K562 (cell line): ENCODE measurements around the gene MPL. TPM values are rescaled to one million over a fixed set of nuclear protein-coding genes. Genes with fewer than 3 reads are reported as not detected.
A peak's percentile ranks its signal among the peaks of the same experiment; 100 is the strongest.

Experiments used
- C11orf30 ChIP-seq: fragments of 450-650 bp; IDR thresholded peaks from 2 replicates; pipeline ENCODE4 v1.6.1; 2016; ENCODE audit warnings: low read depth, mild to moderate bottlenecking
- CEBPG ChIP-seq, 3 experiments: fragments of 200-800 bp in 1 of 3; sonication (Bioruptor generic) in 1 of 3; sonication (generic) in 1 of 3; formaldehyde crosslinking in 1 of 3; IDR thresholded peaks in 2 of 3; conservative IDR thresholded peaks in 1 of 3; 2 replicates each; pipeline versions ENCODE4 v1.6.1 to v1.8.0; 2016 to 2022; ENCODE audit warnings: missing compliant biosample characterization in 2 of 3, missing genetic modification characterization in 2 of 3, mild to moderate bottlenecking in 1 of 3, missing genetic modification reagents in 1 of 3
- CXXC5 ChIP-seq: fragments of 250-450 bp; sonication (Bioruptor Pico); IDR thresholded peaks from 2 replicates; pipeline ENCODE4 v1.8.0; 2022; ENCODE audit warnings: inconsistent platforms, mild to moderate bottlenecking, moderate library complexity
- HDAC8 ChIP-seq: fragments of 450-650 bp; IDR thresholded peaks from 2 replicates; pipeline ENCODE4 v1.6.1; 2016; ENCODE audit warnings: mild to moderate bottlenecking, missing genetic modification characterization, moderate library complexity, missing compliant biosample characterization
- KLF16 ChIP-seq: IDR thresholded peaks from 2 replicates; pipeline ENCODE4 v1.6.1; 2016; ENCODE audit warnings: antibody characterized with exemption
- RNF2 ChIP-seq: sonication (generic); IDR thresholded peaks from 2 replicates; pipeline ENCODE4 v1.6.1; 2016
- TEAD1 ChIP-seq, 2 experiments: fragments of 450-650 bp in 1 of 2; sonication (generic) in 1 of 2; formaldehyde crosslinking; IDR thresholded peaks; 2 replicates each; pipeline versions ENCODE4 v1.4.0 to v1.8.0; 2020 to 2022; ENCODE audit warnings: mild to moderate bottlenecking in 2 of 2, missing genetic modification reagents in 1 of 2
- ZNF583 ChIP-seq: fragments of 250-450 bp; sonication (Bioruptor Pico); IDR thresholded peaks from 2 replicates; pipeline ENCODE4 v1.4.0; 2020
- ZZZ3 ChIP-seq: fragments of 450-650 bp; IDR thresholded peaks from 2 replicates; pipeline ENCODE4 v1.6.1; 2016; ENCODE audit warnings: antibody characterized with exemption, mild to moderate bottlenecking, moderate library complexity
- polyA plus RNA-seq, 8 experiments: library from polyadenylated mRNA; depleted of rRNA in 4 of 8; stranded (reverse) in 5 of 8; unstranded in 3 of 8; fragments of >200 nt; fragmentation: Nextera tagmentation in 2 of 8; fragmentation: Illumina TruSeq in 1 of 8; extraction: Ambion mirVana in 2 of 8; extraction: Trizol in 1 of 8; gene quantifications; 2 replicates each; pipeline versions ENCODE4 v1.2.1 to v1.2.3, GENCODE V29; 2011 to 2014; ENCODE audit warnings: inconsistent platforms in 1 of 8, missing spikeins in 1 of 8
- total RNA-seq, 7 experiments: library from RNA; depleted of rRNA in 6 of 7; stranded (reverse); fragments of >200 nt in 6 of 7; fragmentation: Illumina TruSeq in 2 of 7; extraction: Trizol in 2 of 7; gene quantifications; 2 replicates each; pipeline versions ENCODE4 v1.2.1 to v1.2.3, GENCODE V29; 2011 to 2021; ENCODE audit warnings: low replicate concordance in 1 of 7
- TF ChIP-seq, protein P1 (sequence below): fragments of 250-450 bp; sonication (Bioruptor Pico); IDR thresholded peaks from 2 replicates; pipeline ENCODE4 v1.5.0; 2021
- TF ChIP-seq, protein P2 (sequence below): fragments of 250-450 bp; sonication (Bioruptor Pico); IDR thresholded peaks from 2 replicates; pipeline ENCODE4 v1.5.0; 2022; ENCODE audit warnings: mild to moderate bottlenecking
- TF ChIP-seq, protein P3 (sequence below): IDR thresholded peaks from 3 replicates; pipeline ENCODE4 v1.6.1; 2011; ENCODE audit warnings: borderline replicate concordance, mild to moderate bottlenecking, moderate library complexity; ENCODE audit not compliant: insufficient read length; ENCODE audit errors: extremely low read depth
- TF ChIP-seq, protein P4 (sequence below): fragments of 250-450 bp; sonication (Bioruptor Pico); IDR thresholded peaks from 2 replicates; pipeline ENCODE4 v1.4.0; 2020

MPL gene
- total and polyA plus RNA-seq, 9 of the 15 experiments (the other 6 are each of a cell fraction or from before 2014, with no cell fraction given) = not detected

DNA sequence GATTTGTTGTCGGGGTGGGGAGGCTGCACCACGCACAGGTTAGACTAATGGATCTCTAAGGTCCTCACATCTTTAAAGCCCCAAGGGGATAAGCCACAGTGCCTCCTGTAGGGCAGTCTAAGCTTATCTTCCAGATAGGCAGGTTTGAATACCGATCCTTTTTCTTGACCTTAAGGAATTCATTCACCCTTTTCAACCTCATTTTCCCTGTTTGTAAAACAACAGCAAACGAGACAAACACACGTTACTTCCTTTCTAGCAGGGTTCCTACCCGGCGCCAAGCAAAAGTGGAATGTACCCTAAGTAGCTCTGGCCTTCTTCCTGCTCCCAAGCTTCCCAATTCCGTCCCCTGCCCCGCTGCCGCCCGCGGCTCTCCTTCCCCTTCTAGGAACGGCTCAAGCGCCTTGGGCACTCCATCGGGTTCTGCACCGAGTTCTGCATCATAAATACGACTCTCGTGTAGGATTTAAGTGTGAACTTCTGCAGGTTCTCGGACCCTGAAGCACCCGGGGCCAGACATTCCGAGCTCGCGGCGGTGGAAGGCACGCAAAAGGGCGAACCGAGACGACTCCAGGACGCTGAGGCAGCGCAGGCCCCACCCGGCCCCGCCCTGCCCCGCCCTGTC is 20.6 kb downstream of the MPL start (continued):
- TF ChIP-seq, protein P1, sequence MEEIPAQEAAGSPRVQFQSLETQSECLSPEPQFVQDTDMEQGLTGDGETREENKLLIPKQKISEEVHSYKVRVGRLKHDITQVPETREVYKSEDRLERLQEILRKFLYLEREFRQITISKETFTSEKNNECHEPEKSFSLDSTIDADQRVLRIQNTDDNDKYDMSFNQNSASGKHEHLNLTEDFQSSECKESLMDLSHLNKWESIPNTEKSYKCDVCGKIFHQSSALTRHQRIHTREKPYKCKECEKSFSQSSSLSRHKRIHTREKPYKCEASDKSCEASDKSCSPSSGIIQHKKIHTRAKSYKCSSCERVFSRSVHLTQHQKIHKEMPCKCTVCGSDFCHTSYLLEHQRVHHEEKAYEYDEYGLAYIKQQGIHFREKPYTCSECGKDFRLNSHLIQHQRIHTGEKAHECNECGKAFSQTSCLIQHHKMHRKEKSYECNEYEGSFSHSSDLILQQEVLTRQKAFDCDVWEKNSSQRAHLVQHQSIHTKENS (CRISPR knock-in tag) = no peak
- TF ChIP-seq, protein P2, sequence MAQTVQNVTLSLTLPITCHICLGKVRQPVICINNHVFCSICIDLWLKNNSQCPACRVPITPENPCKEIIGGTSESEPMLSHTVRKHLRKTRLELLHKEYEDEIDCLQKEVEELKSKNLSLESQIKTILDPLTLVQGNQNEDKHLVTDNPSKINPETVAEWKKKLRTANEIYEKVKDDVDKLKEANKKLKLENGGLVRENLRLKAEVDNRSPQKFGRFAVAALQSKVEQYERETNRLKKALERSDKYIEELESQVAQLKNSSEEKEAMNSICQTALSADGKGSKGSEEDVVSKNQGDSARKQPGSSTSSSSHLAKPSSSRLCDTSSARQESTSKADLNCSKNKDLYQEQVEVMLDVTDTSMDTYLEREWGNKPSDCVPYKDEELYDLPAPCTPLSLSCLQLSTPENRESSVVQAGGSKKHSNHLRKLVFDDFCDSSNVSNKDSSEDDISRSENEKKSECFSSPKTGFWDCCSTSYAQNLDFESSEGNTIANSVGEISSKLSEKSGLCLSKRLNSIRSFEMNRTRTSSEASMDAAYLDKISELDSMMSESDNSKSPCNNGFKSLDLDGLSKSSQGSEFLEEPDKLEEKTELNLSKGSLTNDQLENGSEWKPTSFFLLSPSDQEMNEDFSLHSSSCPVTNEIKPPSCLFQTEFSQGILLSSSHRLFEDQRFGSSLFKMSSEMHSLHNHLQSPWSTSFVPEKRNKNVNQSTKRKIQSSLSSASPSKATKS (CRISPR knock-in tag) = no peak
- peak; percentile 72; the same call in 1 of the 2 replicates for TF ChIP-seq CXXC5
- TF ChIP-seq ZNF583 = no peak
- TF ChIP-seq ZZZ3 = no peak
- TF ChIP-seq CEBPG (CRISPR knock-in tag; IDR thresholded peaks at IDR 0.05) = no peak
- no peak for TF ChIP-seq CEBPG (tag; conservative IDR thresholded peaks at IDR 0.05 in 1 of 2, IDR thresholded peaks at IDR 0.05 in 1 of 2)
- peak in 1 of 2 experiments; percentile 85; a peak in 3 of 4 replicates for TF ChIP-seq TEAD1 (CRISPR knock-in tag; IDR thresholded peaks at IDR 0.05)
- no peak for TF ChIP-seq HDAC8 (tag)
- TF ChIP-seq C11orf30 = no peak
- TF ChIP-seq, protein P3, sequence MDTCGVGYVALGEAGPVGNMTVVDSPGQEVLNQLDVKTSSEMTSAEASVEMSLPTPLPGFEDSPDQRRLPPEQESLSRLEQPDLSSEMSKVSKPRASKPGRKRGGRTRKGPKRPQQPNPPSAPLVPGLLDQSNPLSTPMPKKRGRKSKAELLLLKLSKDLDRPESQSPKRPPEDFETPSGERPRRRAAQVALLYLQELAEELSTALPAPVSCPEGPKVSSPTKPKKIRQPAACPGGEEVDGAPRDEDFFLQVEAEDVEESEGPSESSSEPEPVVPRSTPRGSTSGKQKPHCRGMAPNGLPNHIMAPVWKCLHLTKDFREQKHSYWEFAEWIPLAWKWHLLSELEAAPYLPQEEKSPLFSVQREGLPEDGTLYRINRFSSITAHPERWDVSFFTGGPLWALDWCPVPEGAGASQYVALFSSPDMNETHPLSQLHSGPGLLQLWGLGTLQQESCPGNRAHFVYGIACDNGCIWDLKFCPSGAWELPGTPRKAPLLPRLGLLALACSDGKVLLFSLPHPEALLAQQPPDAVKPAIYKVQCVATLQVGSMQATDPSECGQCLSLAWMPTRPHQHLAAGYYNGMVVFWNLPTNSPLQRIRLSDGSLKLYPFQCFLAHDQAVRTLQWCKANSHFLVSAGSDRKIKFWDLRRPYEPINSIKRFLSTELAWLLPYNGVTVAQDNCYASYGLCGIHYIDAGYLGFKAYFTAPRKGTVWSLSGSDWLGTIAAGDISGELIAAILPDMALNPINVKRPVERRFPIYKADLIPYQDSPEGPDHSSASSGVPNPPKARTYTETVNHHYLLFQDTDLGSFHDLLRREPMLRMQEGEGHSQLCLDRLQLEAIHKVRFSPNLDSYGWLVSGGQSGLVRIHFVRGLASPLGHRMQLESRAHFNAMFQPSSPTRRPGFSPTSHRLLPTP = peak; percentile 24
- TF ChIP-seq, protein P4, sequence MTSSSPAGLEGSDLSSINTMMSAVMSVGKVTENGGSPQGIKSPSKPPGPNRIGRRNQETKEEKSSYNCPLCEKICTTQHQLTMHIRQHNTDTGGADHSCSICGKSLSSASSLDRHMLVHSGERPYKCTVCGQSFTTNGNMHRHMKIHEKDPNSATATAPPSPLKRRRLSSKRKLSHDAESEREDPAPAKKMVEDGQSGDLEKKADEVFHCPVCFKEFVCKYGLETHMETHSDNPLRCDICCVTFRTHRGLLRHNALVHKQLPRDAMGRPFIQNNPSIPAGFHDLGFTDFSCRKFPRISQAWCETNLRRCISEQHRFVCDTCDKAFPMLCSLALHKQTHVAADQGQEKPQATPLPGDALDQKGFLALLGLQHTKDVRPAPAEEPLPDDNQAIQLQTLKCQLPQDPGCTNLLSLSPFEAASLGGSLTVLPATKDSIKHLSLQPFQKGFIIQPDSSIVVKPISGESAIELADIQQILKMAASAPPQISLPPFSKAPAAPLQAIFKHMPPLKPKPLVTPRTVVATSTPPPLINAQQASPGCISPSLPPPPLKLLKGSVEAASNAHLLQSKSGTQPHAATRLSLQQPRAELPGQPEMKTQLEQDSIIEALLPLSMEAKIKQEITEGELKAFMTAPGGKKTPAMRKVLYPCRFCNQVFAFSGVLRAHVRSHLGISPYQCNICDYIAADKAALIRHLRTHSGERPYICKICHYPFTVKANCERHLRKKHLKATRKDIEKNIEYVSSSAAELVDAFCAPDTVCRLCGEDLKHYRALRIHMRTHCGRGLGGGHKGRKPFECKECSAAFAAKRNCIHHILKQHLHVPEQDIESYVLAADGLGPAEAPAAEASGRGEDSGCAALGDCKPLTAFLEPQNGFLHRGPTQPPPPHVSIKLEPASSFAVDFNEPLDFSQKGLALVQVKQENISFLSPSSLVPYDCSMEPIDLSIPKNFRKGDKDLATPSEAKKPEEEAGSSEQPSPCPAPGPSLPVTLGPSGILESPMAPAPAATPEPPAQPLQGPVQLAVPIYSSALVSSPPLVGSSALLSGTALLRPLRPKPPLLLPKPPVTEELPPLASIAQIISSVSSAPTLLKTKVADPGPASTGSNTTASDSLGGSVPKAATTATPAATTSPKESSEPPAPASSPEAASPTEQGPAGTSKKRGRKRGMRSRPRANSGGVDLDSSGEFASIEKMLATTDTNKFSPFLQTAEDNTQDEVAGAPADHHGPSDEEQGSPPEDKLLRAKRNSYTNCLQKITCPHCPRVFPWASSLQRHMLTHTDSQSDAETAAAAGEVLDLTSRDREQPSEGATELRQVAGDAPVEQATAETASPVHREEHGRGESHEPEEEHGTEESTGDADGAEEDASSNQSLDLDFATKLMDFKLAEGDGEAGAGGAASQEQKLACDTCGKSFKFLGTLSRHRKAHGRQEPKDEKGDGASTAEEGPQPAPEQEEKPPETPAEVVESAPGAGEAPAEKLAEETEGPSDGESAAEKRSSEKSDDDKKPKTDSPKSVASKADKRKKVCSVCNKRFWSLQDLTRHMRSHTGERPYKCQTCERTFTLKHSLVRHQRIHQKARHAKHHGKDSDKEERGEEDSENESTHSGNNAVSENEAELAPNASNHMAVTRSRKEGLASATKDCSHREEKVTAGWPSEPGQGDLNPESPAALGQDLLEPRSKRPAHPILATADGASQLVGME (CRISPR knock-in tag) = no peak
- TF ChIP-seq KLF16 = peak; percentile 41
- peak; percentile 49; the same call in 1 of the 2 replicates for TF ChIP-seq RNF2
